Measurements from ENCODE around the gene INAFM1. TPM values are rescaled to one million over a fixed set of nuclear protein-coding genes. Genes with fewer than 3 reads are reported as not detected.
A peak's percentile ranks its signal among the peaks of the same experiment; 100 is the strongest.
"Not testable (repeated sequence)": the region's sequence is repeated elsewhere in the genome, so short reads cannot be mapped to it uniquely, and the experiment has no call there.

The INAFM1 gene
- total RNA-seq, 1 donor from 2014 or later = 22.2 TPM

DNA sequence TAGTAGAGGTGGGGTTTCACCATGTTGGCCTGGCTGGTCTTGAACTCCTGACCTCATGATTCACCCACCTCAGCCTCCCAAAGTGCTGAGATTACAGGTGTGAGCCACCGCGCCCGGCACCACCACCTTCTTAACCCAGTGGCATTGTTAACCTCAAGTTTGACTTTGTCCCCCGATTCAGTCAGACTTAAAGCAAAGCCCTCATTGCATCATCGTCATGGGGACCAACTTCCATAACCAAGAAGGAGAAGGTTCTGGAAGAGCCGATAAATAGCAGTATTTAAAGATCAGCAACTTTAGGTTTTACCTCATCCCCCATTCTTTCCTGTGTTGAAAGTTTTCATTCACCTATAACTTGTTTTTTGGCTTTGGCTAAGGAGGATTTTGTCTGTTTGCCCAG, 6.7 kb upstream of the INAFM1 start:
- no peak for DNase-seq (ENCODE audit: low spot score)

DNA sequence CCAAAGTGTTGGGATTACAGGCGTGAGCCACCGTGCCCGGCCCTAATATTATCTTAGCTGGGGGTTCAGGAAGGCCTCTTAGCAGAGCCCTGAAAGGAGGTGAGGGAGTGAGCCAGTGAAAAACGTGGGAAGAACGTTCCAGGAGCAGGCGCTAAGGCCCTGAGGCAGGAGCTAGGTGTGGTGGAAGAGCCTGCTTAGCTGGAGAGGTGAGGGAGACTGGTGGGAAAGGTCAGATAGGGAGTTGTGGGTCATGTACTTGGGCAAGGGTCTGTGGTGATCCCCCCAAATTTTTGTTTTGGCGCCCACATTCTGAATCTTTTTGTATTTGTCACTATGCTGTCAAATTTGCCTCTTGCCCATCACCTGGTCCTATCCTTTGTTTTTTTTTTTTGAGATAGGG, 5.1 kb upstream of the INAFM1 start:
- no peak for DNase-seq (ENCODE audit: low spot score)

DNA sequence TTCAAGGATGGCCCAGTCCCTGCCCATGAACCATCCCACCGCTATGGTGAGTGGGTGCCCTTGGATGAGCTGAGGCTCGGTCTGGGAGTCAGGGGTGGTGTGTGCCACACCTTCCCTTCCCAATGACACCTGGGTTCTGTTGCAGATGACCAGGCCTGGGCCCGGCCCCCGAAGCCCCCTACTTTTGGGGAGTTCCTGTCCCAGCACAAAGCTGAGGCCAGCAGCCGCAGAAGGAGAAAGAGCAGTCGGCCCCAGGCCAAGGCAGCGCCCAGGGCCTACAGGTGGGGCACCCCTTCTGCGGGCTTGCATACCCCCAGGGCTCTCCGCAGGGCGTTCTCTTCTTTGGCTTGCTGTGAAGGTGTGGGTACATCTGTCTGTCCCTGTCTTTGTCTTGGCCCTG, 4.3 kb upstream of the INAFM1 start:
- no peak for DNase-seq (ENCODE audit: low spot score)

DNA sequence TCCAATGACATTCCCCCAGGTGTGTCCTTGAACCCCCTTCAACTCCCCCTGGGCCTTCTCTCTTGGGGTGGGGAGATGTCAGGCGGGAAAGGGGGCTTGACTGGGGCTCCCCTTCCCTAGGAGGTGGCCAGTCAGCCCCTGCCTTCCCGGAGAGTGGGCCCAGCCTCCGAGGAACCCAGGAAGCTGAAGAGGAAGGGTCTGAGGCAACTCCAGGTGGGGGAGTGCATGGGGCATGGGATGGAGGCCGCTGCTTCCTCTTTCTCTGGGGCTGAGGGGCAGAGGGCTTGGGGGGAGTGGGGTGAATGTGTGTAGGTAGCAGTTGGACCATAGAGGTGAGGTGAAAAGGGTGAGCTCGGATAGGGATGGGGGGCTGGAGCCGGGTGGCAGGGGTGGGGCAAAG, 2.7 kb upstream of the INAFM1 start:
- no peak for DNase-seq (ENCODE audit: low spot score)

DNA sequence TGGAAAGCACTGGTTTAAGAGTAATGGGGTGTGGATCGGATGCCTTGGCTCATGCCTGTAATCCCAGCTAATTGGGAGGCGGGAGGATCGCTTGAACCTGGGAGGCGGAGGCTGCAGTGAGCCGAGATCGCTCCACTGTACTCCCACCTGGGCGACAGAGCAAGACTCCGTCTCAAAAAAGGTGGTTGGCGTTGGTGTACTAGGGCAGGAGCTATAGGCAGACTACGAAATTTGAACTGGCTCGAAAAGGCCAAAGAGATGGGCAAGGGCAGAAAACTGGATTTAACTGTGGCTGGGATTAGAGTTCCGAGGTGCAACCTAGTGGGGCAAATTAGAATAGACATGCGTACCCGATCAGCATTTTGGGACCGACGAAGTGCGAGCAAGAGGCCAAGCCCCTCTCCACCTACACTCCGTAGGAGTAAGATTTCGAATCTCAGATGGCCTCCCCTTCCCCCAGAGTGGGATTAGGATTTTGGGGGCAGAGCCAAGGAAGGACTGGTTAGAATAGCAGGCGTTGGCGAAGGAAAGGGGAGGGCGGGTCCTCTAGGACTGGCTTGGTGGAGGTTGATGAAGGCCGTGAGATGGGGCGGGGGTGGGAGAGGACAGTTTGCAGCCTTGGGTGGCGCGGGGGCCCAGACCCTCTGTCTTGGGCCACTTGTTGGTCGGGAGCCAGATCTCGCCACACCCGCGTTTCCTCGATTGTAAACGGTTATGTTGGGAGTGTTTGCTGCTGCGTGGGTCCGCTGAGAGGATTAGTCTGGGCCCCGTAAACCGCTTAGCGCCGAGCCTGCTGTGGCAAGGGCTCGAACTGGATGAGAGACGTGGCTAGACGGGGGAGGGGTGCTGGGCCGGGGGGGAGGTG, 2.0 kb upstream of the INAFM1 start:
- DNase-seq (ENCODE audit: low spot score) = peak; percentile 77

DNA sequence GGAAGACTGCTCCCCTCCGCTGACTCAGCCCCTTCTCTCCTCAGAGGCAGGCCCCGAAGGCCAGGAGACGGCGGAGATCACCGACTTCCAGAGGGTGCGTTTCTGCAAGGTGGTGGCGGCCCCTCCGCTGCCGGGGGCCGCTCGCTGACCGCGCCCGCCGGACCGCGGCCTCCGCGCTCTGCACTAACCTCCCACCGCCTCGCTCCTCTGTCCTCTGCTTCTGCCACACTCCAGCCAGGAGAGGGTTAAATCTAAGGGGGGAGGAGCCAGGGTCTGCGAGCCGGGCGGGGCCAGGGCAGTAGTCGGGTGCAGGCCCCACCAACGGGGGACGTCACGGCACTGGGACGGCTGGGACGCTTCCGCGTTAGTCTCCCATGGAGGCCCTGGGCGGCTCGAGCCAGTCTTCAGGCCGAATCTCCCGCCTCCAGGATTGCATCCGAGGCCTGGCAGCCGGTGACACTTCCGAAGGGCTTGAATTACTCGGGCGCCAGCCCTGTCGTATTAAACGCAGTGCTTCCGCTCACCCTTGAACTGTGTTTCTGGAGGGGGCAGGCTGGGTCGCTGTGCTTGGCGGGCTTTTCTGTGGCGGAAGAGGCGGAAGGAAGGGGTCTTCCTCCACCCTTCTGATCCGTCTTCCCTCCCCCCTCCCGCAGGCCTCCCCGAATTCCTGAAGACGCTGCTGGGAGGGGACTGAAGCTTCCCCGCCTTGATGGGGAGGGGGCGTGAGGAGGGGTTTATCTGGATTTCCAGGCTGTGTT, 1.2 kb upstream of the INAFM1 start:
- DNase-seq (ENCODE audit: low spot score) = peak; percentile 95

DNA sequence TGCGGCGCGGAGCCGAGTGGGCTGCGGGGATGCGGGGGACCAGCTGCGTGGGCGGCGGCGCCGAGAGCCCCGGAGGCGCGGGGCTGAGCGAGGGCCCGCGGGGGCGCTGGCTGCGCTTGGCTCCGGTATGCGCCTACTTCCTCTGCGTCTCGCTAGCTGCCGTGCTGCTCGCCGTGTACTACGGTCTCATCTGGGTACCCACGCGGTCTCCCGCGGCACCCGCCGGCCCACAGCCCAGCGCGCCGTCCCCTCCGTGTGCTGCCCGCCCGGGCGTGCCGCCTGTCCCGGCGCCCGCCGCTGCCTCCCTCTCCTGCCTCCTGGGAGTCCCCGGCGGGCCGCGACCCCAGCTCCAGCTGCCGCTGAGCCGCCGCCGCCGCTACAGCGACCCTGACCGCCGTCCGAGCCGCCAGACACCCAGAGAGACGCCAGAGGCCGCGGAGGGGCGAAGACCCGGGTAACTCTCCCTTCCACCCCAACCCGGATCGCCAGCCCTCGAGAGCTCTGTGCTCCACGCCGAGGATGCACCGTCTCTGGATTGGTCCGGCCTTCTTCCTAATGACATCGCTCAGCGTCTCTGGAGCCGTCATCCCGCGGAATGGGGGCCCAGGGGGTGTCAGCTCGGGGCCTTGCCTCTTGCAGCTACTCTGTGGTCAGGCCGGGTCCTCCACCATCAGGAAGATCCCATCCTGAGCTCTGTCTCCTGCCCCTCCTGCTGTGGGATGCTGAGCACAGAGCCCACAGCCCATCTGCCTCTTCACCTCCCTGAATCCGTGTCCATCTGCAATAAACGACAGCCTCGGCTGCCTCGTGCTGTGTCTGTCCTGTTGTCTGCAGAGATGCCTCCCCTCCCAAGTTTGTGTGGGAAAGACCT, 441 bp downstream of the INAFM1 start:
- no peak for DNase-seq (ENCODE audit: low spot score)

DNA sequence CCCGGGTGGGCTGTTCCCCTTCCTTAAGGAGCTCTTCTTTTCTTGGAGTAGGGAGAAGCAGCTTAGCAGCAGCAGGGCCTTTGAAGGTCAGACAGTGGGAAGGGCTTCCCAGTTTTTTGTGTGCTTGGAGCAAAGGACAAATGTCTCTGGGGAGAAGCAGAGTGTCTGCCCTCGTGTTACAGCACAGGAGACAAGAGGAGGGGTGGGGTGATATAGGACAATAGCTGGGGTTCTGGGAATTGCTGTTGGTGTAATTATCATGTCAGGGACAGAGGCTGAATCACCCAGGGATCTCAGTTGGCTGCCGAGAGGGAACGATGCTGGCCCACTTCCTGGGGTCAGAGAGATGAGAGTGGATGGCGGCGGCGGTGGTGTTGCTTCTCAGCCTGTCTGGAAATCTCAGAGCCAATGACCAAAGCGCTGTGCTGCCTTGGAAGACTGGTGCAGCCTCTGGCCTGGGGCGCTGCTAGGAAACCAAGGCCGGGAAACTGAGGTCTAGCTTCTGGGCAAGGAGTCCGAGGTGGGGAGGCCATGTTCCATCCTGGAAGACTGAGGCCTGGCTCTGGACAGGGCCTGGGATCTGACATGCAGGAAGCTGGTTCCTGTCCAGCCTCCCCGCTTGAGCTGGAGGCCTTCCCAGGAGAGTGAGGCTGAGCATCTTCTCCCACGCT, 1.2 kb downstream of the INAFM1 start:
- DNase-seq (ENCODE audit: low spot score) = no peak

DNA sequence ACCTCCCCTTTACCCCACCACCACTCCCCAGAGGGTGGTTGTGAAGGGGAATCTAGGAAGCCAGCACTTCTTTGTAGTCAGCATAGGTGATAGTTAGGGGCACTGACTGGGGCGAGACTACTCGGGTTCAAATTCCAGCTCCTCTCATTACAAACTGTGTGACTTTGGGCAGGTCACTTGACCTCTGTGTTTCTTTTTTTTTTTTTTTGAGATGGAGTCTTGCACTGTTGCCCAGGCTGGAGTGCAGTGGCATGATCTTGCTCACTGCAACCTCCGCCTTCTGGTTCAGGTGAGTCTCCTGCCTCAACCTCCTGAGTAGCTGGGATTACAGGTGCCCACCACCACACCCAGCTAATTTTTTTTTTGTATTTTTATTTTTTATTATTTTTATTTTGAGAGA, 1.8 kb downstream of the INAFM1 start:
- not testable (repeated sequence) for DNase-seq (ENCODE audit: low spot score)

DNA sequence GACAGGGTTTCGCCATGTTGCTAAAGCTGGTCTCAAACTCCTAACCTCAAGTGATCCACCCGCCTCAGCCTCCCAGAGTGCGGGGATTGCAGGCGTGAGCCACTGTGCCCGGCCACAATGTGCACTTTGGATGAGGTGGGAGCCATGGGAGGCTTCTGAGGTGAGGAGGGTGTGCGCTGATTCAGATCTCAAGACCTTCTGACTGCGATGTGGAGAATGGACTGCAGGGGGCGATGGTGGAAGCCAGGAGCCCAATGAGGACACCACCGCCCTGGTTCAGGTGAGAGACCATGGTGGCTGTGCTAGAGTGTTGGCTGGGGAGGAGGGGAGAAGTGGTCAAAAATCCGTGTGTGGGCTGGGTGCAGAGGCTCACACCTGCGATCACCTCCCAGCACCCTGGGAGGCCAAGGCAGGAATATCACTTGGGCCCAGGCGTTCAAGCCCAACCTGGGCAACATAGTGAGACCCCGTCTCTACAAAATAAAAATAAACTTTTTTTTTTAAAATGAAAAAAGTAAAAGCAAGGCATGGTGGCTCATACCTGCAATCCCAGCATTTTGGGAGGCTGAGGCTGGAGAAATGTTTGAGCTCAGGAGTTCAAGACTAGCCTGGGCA, 5.6 kb downstream of the INAFM1 start:
- no peak for DNase-seq (ENCODE audit: low spot score)

DNA sequence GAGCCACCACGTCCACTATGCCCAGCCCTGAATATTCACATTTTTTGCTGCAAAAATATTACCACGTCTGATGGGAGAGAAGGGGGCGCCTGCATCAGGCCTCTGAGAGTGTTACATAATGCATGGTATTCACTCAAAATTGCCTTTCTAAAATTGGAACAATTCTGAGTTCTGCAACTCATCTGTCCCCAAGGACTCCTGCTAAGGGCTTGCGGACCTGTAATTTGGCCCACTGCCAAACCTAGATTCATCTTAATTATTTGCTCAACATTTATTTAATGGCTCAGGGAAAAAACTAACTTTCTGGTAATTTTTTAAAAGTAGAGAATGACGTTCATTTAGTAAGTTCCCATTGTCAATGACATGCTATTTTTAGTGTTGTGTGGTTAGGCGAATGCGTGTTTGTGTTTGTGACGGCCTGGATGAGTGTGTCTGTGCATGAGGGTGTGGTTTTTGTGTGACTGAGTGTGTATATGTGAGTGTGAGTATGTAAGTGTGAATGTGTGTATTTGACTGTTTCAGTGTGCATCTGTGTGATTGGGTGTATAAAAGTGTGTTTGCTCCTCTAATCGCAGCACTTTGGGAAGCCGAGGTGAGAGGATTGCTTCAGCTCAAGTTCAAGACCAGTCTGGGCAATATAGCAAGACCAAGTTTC, 8.8 kb downstream of the INAFM1 start:
- no peak for DNase-seq (ENCODE audit: low spot score)

DNA sequence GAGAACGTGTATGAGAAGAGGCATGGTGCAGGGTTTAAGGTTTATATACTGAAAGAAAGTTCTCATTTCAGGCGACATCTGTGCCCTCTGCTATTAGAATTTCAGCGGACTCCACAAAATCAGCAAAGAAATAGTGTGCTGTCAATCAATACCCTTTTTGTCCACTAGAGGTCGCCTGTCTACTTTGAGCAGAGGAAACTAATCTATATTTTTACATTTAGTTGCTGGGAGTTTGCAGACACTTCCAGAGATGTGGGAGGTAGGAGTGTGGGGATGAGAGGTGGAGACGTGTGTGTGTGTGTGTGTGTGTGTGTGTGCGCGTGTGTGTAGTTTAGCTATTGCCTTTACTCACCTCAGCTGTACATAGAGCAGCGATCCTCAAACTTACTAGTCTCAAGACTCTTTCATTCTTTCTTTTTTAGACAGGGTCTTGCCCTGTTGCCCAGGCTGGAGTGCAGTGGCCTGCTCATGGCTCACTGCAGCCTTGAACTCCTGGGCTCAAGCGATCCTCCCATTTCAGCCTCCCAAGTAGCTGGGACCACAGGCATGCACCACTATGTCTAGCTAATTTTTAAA, 9.7 kb downstream of the INAFM1 start:
- DNase-seq (ENCODE audit: low spot score) = no peak

DNA sequence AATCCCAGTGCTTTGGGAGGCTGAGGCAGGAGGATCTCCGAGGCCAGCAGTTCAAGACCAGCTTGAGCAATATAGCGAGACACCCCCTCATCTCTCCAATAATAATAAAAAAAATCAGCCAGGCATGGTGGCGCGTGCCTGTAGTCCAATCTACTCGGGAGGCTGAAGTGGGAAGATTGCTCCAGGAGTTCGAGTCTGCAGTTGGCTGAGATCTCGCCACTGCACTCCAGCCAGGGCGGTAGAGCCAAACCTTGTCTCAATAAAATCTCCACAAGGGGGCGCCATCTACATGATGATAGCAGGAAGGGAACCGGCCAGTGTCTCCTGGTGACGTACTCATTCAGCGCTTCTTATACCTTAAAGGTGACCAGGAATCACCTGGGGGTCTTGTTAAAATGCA, 21.4 kb downstream of the INAFM1 start:
- DNase-seq (ENCODE audit: low spot score) = peak; percentile 84

DNA sequence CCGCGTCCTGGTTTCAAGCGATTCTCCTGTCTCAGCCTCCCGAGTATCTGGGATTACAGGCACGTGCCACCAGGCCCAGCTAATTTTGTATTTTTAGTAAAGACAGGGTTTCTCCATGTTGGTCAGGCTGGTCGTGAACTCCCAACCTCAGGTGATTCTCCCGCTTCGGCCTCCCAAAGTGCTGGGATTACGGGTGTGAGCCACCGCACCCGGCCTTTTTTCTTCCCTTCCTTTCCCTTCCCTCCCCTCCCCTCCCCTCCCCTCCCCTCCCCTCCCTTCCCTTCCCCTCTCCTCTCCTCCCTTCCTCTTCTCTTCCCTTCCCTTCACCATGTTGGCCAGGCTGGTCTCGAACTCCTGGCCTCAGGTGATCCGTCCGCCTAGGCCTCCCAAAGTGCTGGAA, 26.2 kb downstream of the INAFM1 start:
- DNase-seq (ENCODE audit: low spot score) = not testable (repeated sequence)

DNA sequence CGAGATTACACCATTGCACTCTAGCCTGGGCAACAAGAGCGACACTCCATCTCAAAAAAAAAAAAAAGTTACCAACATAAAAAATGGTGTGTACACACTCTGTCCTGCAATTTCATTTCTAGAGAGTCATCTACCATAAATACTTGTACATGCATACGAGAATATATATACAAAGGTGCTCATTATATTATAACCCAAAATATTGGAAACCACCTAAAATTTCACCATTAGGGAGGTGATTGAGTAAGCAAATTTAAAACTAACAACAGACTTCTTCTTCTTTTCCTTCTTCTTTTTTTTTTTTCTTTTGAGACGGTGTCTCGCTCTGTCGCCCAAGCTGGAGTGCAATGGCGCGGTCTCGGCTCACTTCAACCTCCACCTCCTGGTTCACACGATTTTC, 27.6 kb downstream of the INAFM1 start:
- DNase-seq (ENCODE audit: low spot score) = no peak

DNA sequence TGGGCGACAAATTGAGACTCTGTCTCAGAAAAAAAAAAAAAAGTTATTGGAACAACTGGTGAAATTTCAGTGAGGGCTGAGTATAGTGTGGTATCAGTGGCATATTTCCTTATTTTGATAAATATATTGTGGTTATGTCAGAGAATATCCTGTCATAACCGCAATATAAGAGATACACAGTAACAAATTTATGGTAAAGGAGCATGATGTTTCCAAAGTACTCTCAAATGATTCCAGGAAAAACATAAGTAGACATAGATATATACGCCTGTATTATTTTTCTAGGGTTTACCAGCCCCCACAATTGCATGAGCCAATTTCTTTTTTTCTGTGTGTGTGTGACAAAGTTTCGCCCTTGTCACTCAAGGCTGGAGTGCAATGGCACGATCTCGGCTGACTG, 29.3 kb downstream of the INAFM1 start:
- DNase-seq (ENCODE audit: low spot score) = no peak

DNA sequence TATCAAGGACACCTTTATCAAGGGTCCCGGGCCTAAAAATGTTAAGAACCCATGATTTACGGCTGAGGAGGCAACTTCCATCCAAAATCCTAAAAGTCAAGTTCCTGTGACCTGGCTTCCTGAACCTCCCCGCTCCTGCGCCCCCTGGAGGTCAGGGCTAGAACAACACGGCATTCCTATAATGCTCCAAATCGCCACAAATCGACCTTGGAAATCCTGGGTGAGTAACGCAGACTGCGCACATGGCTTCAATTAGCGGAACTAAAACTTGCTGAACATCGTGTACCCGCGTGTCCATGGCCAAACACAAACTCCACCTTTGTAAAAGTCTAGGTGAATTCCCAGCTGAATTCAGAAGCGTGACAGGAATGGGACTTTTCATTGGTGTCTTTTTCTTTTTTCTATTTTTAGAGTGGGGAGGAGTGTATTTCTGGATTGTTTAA, 30.6 kb downstream of the INAFM1 start:
- peak; percentile 62 for DNase-seq (ENCODE audit: low spot score)

DNA sequence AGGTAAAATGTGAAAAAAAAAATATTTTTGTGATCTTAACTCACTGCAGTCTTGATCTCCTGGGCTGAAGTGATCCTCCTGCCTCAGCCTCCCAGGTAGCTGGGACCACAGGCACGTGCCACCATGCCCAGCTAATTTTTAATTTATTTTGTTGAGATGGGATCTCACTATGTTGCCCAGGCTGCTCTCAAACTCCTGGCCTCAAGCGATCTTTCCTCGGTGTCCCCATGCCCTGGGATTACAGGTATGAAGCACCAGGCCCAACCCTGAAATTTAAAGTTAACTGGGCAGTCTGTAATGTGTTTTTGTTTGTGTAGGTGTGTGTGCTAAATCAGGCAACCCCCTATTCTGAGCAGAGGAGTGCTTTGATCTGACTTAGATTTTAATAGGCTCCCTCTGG, 31.6 kb downstream of the INAFM1 start:
- no peak for DNase-seq (ENCODE audit: low spot score)

DNA sequence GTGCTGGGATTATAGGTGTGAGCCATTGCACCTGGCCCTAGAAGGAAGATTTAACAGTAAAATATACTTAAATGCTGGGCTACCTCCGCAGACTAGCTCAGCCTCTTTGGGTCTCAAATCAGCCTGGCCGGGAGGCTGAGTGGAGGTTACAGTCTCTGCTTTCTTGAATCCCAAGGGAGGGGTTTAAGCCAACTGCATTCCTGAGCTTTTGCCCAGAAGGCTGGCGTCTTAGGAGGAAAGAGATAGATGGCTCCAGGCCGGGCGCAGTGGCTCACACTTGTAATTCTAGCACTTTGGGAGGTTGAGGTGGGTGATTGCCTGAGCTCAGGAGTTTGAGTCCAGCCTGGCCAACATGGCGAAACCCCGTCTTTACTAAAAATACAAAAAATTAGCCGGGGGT, 34.4 kb downstream of the INAFM1 start:
- no peak for DNase-seq (ENCODE audit: low spot score)

DNA sequence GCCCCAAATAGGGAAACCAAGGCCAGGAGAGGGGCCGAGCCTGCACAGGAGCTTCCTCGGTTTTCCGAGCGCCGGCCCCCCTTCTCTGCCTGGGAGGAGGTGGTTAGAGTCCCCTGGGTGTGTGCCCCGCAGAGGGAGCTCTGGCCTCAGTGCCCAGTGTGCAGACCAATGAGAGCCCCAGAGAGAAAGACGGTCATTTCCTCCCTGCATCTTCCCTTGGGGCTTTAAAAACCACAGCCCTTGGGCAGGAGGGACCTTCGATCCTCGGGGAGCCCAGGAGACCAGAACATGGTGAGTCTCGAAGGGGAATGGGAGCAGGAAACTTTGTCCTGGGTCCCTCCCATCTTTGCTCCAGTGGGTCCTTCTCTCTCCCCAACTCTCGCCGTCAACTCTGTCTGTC, 34.9 kb downstream of the INAFM1 start, which contains the start of gene C5AR1:
Gene C5AR1 (plus strand): TSS at position 254 of the 400 bp plus-strand sequence. CDS start 35 bp downstream, at position 289.
- no peak for DNase-seq (ENCODE audit: low spot score)

All from ureter (tissue), 1 donor.